Measurements from ENCODE around the gene ZNF550.

Gene ZNF550

DNA sequence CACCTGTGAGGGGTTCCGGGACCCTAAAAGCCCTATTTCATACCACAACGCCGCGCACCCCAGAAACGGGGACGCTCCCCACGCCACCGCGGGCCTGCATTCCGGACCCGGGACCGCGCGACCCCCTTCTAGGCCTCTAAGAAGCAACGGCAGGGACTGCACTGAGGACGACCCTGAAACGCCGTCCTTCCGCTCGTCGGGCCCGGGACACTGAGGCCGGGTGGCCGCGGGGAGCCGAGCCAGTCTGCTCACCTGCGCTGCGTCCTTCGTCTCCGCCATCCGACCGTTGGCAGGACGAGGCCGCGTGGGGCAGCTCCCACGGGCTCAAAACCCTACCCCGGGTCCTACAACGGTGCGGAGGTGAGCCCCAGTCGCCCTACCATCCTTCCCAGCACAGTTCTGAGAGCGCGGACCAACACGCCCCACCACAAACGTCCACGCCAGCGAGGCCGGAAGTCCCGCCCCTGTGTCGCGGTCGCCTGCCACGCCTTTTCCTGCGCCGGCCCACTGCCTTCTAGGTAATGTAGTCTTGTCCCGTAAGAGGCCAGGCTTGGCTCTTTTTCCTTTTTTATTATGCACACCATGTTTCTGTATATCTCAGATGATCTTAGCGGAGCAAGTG lies at the start of gene ZNF550:
TSS of gene ZNF550 (minus strand) at position 460 of the 622 bp plus-strand sequence. CDS start at position 279, 181 bp downstream.
- DNase-seq (ENCODE audit: extremely low read depth in 1 of 2, low read depth in 1 of 2) = peak; percentile 60 to 78

DNA sequence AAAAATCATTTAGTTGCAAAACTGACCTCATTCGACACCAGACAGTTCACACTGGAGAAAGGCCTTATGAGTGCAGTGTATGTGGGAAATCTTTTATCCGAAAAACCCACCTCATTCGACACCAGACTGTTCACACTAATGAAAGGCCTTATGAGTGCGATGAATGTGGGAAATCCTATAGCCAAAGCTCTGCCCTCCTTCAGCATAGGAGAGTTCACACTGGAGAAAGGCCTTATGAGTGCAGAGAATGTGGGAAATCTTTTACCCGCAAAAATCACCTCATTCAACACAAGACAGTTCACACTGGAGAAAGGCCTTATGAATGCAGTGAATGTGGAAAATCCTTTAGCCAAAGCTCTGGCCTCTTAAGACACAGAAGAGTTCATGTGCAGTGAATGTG lies 47.3 kb upstream of the ZNF550 start:
- no peak for DNase-seq (ENCODE audit: extremely low read depth in 1 of 2, low read depth in 1 of 2)

DNA sequence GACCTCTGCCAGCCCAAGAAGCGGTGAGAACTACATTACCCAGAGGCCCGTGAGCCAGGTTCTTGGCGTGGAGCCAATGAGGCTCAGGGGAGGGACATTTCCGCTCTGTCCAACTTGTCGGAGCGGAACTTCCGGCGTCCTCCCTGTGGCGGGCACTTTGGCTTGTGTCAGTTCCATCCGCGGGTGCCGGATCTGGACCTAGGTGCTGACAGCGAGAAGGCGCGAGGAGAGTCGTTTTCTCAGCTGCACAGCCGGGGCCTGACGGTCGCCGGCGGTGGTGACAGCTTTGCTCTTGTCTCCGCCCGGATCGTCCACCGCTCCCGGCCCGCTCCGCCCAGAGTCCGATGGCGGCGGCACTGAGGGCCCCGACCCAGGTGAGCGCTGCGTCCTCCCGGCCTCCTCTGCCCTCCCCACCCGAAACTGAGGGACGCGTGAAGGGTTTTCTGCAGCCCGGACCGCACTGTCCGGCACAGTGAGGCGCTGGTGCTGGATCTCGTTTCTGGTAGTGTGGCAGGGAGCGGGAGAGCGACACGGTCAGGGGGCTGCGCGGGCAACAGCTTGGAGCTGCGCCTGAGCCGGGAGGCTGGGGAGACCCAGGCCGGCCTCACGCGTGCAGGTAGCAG lies 40.2 kb upstream of the ZNF550 start, which contains the start of gene ZNF530:
TSS of gene ZNF530 (plus strand) at position 125 of the 623 bp plus-strand sequence. CDS start 4,461 bp downstream, outside the sequence.
- DNase-seq (ENCODE audit: extremely low read depth in 1 of 2, low read depth in 1 of 2) = peak; percentile 58 to 78

DNA sequence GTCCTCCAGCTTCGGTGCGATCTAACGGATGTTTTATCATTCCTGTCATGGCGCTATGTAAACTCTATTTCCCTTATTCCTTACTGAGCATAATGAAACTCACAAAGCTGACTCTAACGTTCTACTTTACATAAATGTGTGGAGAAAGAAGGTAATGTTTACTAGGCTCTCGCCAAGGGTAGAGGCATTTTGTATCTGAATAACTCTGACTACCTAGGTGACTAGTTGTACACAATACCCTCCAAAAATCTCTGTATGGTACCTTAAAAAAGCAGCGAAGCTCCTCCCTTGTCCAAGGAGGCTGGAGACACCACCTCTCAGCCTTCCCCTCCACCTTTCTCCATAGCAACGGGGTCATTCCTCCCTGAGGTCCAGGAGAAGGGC lies 39.7 kb upstream of the ZNF550 start:
- no peak for DNase-seq (ENCODE audit: extremely low read depth in 1 of 2, low read depth in 1 of 2)

DNA sequence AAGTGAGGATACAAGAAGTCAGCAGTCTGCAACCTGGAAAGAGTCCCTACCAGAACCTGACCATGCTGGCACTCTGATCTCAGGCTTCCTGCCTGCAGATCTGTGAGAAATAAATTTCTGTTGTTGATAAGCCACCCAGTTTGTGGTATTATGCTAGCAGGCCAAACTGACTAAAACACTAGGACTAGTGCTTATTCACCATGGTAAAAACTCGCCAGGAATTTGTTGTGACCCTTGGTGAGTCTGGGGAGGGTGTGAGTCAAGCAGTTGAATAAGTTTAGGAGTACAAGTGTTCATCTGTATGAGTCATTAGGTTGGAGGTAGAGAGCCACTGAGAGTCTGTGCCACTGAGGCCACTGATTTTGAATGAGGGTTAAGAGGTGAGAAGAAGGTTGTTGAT lies 27.9 kb upstream of the ZNF550 start:
- no peak for DNase-seq (ENCODE audit: extremely low read depth in 1 of 2, low read depth in 1 of 2)

DNA sequence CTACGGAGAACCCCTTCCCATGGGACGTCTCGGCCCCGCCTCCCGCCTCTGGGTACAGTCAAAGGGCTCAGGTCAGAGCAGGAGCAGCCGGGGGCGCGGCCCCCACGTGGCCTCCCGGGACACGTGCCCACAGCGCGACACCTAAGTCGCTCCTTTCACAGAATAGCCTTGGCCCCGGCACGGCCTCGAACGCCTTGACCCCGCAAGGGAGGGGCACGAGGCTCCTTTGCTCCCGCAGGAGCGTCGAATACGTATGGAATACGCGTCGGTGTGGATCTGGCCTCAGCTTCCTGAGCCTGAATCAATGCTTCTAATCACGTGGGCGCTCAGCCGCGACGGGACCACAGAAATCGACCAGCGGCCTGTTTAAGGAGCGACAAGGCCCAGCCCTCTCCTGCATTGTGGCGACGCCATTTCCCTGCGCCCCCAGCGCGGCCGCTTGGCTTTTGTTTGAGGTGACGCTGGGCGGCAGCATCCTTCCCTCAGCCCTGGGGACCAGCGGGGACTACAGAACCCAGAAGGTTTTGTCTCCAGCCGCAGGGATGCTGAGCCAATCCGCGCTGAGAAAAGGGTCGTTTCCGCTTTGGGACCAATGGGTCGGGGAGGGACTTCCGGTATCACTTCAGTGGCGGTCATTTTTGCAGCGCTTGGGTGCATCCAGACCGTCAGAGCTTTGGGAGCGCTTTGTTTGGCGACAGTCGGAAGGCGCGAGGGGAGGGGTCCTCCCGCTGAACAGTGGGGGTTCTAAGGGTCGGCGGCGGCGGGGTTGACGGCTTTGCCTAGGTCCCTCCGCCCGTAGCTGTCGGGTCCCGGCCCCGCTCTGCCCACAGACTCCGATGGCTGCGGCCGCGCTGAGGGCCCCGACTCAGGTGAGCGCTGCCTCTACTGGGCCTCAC lies 24.1 kb upstream of the ZNF550 start, which contains the start of gene ZIK1:
TSS of gene ZIK1 (plus strand) at position 625 of the 896 bp plus-strand sequence. CDS start at position 837, 212 bp downstream.
- DNase-seq (ENCODE audit: extremely low read depth in 1 of 2, low read depth in 1 of 2) = peak; percentile 74 to 79

DNA sequence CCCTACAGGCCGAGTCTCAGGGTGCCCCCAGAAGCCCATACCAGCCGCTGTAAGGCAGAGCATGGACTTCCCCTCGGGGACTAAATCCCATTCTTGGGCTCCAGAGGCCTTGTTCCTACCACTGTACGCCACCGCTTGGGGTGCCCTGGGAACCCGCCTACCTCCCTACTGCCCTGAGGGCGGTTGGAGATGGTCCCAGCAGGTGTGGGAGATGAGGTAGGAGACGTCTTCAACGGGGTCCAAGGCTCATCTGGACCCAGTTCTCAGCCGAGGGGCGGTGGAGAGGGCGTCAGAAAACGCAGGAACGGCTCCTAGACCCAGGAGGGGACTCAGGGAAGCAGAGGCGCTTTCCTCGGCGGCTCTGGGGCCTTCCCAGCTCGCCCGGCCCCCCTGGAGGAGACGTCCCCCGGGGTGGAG lies 23.4 kb upstream of the ZNF550 start:
- no peak for DNase-seq (ENCODE audit: extremely low read depth in 1 of 2, low read depth in 1 of 2)

DNA sequence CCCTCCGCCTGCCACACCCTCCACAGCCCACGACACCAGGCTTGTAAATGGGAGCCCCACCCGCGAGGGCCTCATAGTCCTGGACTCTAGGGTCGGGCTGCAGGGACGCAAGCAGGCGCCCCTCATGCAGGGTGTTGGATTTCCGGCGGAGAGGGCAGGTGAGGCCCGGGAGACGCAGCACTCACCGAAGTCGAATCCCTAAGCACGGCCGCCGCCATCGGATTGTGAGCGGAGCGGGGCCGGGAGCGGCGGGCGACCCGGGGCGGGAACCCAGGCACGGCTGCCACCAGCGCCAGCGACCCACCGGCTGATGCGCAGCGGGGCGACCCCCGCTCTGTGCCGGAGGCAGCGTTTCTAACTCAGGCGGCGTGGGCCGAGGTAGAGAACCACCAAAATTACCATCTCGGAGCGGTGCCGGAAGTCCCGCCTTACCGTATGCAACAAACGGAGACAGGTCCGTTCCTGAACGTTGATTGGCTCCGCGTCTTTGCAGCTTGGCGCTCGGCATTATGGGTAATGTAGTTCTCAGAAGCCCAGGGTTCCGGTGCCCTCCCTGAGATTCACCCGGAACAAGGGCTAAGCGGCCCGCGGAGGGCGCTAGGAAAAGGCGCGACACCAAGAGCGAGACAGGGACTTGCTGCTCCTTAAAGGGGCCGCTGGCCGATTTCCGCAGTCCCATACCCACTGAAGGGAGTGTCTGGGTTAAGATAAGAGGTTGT lies 19.0 kb upstream of the ZNF550 start, which contains the start of gene ZNF416:
TSS of gene ZNF416 (minus strand) at position 425 of the 719 bp plus-strand sequence. CDS start at position 218, 207 bp downstream.
- peak; percentile 87 to 95 for DNase-seq (ENCODE audit: extremely low read depth in 1 of 2, low read depth in 1 of 2)

DNA sequence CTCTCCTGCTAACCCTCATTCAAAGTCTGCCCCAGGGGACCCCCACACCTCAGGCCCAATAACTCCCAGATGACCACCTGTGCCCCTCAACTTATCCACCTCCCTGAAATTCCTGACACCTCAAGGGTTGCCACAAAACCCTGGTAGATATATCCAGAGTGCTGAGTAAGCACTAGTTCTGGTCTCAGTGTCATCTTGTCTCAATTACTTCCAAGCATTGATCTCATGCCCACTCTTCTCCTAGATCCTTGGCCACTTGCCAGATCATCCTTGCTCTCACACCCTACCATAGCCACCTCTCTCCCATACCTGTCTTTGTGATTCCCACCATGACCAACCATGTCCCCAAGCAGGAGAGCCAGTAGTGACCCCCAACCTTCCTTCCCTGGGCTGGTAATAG lies 17.0 kb upstream of the ZNF550 start:
- DNase-seq (ENCODE audit: extremely low read depth in 1 of 2, low read depth in 1 of 2) = no peak

DNA sequence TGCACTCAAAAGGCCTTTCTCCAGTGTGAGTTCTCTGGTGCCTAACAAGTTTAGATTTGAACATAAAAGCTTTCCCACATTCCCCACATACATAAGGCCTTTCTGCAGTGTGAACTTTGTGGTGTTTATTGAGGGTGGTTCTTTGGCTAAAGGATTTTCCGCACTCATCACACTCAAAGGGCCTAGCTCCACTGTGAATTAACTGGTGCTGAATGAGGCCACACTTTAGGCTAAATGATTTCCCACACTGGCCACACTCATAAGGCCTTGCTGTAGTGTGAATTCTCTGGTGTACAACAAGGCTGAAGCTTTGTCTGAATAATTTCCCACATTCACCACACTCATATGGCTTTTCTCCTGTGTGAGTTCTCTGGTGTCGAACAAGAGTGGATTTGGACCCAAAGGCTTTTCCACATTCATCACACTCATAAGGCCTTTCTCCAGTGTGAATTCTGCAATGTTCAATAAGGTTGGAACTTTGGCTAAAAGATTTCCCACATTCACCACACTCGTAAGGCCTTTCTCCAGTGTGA lies 12.8 kb upstream of the ZNF550 start:
- DNase-seq (ENCODE audit: extremely low read depth in 1 of 2, low read depth in 1 of 2) = no peak

DNA sequence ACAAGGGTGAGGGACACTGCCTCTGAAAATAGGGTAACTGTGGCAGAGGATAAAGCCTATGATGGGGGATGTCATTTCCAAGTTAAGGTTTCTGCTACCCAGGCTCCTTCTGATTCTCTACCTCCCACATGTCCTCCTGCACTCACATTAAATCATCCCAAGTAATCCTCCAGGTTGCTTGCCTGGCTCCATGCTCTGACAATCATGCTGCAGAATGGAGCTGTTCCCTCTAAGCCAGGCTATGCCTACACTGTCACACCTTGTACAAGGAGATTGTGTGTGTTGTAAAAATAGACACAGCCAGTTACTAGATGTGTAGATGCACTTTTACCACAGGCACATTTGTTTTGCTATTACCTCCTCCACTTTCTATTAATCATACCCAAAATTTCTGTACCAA lies 11.0 kb upstream of the ZNF550 start:
- no peak for DNase-seq (ENCODE audit: extremely low read depth in 1 of 2, low read depth in 1 of 2)

DNA sequence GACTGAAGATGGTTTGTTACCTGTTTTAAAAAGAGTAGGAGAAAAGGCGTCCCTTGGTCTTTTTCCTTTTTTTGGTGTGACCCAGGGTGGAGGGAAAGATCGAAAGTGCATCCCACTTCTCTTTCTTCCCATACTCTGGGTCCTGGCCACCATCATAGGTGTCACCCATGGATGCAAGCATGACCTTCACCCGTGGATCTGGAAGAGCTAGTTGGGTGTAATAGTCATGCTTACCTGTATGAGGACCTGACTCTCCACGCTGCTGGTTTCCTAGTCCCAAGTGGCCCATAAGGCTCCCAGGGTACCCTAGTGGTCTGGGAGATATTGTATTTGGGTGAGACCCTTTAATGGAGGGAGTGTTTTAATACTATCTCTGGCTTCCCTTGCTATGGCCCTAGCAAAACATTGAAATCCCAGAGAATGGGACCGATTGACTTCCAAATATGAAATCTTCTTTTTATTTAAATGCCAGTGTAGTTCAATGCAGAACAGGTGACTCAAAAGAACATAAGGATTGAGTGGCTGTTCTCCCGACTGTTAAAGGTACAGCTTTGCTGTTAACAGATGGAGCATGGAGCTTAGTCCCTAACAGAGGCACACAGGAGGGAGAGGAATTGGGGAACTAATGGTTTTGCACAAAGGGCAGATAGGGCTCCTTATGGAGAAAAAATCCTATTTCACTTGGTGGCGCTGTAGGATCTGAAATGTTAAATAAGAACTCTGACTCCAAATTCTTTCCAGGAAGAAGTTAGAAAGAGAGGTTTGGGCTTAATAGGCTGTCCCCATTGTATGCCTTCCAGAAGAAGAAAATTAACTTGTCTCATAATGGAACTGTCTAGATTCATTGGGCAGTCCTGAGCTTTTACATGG lies 7.0 kb upstream of the ZNF550 start:
- DNase-seq (ENCODE audit: extremely low read depth in 1 of 2, low read depth in 1 of 2) = no peak

DNA sequence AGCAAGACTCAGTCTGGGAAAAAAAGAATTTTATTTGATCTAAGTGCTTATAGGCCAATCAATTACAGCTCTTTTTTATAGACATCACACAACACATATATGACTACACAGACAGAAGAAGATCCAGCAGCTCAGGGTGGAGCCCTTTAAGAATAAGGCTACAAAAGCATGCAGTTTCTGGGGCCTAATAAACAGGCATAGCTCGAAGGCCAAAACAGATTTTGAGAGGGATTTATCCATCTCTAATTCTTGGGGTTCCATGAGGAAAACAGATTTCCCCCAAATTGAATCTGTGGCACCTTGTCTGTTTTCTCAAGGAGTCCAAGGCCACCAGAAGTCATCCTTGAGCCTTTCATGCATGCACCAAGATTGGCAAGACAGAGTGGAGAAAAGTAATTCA lies 3.9 kb upstream of the ZNF550 start:
- no peak for DNase-seq (ENCODE audit: extremely low read depth in 1 of 2, low read depth in 1 of 2)

DNA sequence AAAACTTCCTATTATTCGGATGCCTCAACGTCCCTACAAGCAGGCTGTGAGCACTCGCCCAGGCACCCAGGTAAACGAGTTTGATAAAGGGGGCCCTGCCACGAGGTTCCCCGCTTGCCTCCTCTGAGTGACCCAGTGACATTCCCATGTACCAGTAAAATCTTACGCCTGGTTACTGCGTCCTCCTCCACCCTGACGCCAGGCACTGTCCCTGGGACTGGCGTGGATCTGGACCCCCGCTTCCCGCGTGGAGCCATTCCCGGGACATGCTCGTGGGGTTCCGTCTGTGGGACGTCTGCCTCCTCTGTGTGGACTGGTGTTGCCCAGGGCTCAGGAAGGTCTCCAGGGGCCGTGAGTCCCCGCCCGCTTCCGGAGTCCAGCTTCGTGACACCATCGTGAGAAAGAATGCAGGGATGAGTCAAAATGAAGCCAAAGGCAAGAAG lies 407 bp upstream of the ZNF550 start:
- DNase-seq (ENCODE audit: extremely low read depth in 1 of 2, low read depth in 1 of 2) = no peak

DNA sequence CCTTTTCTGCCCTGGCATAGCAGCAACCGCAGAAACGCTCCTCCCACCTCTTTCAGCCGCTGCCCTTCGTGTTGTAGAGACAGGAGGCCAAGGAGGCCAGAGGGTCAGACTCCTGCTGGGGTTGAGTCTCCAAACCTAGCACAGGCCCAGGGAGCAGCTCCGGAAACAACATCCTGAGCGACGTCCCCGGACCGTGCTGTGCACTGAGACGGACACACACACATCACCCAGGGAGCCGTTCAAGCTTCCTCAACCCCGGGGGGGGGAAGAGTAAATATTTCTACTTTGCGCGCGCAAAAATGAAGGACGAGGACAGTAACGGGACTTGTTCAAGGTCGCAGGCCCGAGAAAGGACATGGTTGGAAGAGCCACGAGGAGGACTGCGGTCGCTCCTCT lies 657 bp downstream of the ZNF550 start:
- no peak for DNase-seq (ENCODE audit: extremely low read depth in 1 of 2, low read depth in 1 of 2)

DNA sequence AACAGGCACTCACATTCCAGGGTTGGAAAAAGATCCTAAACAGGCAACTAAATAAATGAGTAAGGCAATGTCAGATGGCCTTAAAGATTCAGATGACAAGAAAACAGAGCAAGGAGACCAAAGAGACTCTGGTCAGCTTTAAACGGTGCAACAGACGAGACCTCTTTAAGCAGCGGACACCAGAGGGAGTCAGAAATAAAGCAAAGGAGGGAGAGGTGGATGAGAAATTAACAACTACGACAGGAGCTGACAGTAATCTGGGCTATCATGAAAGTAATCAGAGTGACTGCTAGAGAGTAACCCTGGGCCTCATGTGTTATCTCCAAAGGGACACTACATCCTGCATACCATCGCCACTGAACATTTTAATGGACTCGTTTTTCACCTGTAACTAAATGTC lies 1.1 kb downstream of the ZNF550 start:
- DNase-seq (ENCODE audit: extremely low read depth in 1 of 2, low read depth in 1 of 2) = no peak

DNA sequence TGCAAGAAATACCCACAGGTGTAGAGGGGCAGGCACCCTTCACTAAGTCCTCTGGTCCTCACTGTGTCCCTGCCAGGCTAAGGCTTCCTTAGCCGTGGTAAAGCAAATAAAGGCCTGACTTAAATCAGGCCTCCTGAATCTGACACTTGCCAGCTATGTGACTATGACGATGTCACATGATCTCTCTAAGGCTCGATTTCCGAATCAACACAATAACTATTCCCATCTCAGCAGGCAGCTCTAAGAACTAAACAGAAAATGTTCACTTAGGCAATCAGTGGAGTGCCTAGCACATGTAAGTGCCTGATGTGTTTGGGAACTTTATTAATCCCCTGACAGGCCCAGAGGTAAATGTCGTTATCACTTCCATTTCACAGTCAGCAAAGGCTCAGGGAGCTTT lies 2.0 kb downstream of the ZNF550 start:
- no peak for DNase-seq (ENCODE audit: extremely low read depth in 1 of 2, low read depth in 1 of 2)

DNA sequence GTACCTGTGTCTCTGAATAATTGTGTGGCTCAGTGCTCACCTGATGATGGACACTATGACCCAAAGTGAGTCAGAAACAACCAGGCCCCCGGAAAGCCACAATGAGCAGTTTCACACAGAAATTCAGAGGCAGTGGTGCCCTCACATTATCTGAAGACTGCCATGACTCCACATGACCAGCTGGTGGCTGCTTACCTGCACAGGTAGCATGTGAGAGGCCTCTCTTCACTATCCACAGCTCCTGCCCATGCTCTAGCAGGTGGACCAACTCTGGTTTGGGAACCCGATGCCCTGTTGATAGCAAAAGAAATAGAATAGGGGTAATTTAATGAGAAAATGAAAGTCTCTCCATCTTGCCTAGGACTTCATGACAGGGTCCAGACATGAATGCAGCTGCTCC lies 7.2 kb downstream of the ZNF550 start:
- DNase-seq (ENCODE audit: extremely low read depth in 1 of 2, low read depth in 1 of 2) = no peak

DNA sequence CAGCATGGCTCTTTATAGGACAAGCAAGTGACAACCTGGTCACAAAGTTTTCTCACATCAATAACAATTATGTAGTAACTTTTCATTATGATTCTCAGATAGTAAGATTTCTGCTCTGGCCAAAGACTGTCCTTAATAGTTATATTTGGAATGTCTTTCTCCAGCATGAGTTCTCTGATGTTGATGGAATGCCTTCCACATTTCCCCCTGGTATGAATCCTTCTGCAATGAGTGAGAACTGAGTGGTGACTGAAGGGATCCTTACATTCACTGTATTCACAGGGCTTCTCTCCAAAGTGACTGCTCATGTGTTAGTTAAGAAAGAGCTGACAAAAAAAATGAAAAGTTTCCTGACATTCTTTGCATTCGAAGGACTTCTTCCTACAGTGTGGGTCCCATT lies 13.2 kb downstream of the ZNF550 start:
- no peak for DNase-seq (ENCODE audit: extremely low read depth in 1 of 2, low read depth in 1 of 2)
